ENCODE measurements around the gene CRIP2.

CRIP2 gene

GRCh38 chr14:105437723-105438500, 36.7 kb upstream of the CRIP2 start:
- no peak for TF ChIP-seq CTCF (conservative IDR thresholded peaks at IDR 0.05; ENCODE audit: low read length)
- DNase-seq (ENCODE audit: low read depth) = no peak
- H3K4me3 ChIP-seq (ENCODE audit: low read length) = no peak overlapping the region

- no peak for TF ChIP-seq CTCF (conservative IDR thresholded peaks at IDR 0.05; ENCODE audit: low read length)
- no peak for DNase-seq (ENCODE audit: low read depth)
- H3K4me3 ChIP-seq (ENCODE audit: low read length) = no peak overlapping the region
Measured at GRCh38 chr14:105439179-105439578, 35.4 kb upstream of the CRIP2 start.

- TF ChIP-seq CTCF (conservative IDR thresholded peaks at IDR 0.05; ENCODE audit: low read length) = no peak; the same call in 1 of the 2 replicates
- H3K4me3 ChIP-seq (ENCODE audit: low read length) = no peak overlapping the region
- peak; percentile 26 for DNase-seq (ENCODE audit: low read depth)
Measured at GRCh38 chr14:105439710-105440553, 34.7 kb upstream of the CRIP2 start.

GRCh38 chr14:105440554-105440900, 34.1 kb upstream of the CRIP2 start:
- TF ChIP-seq CTCF (conservative IDR thresholded peaks at IDR 0.05; ENCODE audit: low read length) = no peak
- no peak for DNase-seq (ENCODE audit: low read depth)
- no peak overlapping the region for H3K4me3 ChIP-seq (ENCODE audit: low read length)

GRCh38 chr14:105440992-105441391, 33.6 kb upstream of the CRIP2 start:
- no peak overlapping the region for H3K4me3 ChIP-seq (ENCODE audit: low read length)
- no peak for DNase-seq (ENCODE audit: low read depth)
- no peak for TF ChIP-seq CTCF (conservative IDR thresholded peaks at IDR 0.05; ENCODE audit: low read length)

- no peak overlapping the region for H3K4me3 ChIP-seq (ENCODE audit: low read length)
- DNase-seq (ENCODE audit: low read depth) = no peak
- no peak for TF ChIP-seq CTCF (conservative IDR thresholded peaks at IDR 0.05; ENCODE audit: low read length)
Measured at GRCh38 chr14:105442125-105442524, 32.5 kb upstream of the CRIP2 start.

GRCh38 chr14:105442834-105443233, 31.8 kb upstream of the CRIP2 start:
- DNase-seq (ENCODE audit: low read depth) = no peak
- no peak overlapping the region for H3K4me3 ChIP-seq (ENCODE audit: low read length)
- no peak for TF ChIP-seq CTCF (conservative IDR thresholded peaks at IDR 0.05; ENCODE audit: low read length)
